H9 (cell line): Measurements from ENCODE around the gene NUDT14. TPM values are rescaled to one million over a fixed set of nuclear protein-coding genes. Genes with fewer than 3 reads are reported as not detected.

Experiments used
- DNase-seq: peaks from one replicate; pipeline ENCODE4 v3.0.0-alpha.2; 2017
- H2AFZ ChIP-seq: one replicate; pipeline ENCODE4 v1.6.1; 2013; ENCODE audit warnings: mild to moderate bottlenecking, low read length, control low read depth, moderate library complexity
- H2AK5ac ChIP-seq: 2 replicates; pipeline ENCODE4 v1.6.1; 2013; ENCODE audit warnings: low read length, control low read depth, mixed read lengths; ENCODE audit not compliant: insufficient read length
- H2BK120ac ChIP-seq: one replicate; pipeline ENCODE4 v1.6.1; 2013; ENCODE audit warnings: low read depth, mild to moderate bottlenecking, low read length, control low read depth, inconsistent platforms; ENCODE audit not compliant: poor library complexity, severe bottlenecking
- H2BK12ac ChIP-seq: 2 replicates; pipeline ENCODE4 v1.6.1; 2013; ENCODE audit warnings: low read length, control low read depth, mixed read lengths, low read depth; ENCODE audit not compliant: insufficient read length
- H2BK15ac ChIP-seq: 2 replicates; pipeline ENCODE4 v1.6.1; 2013; ENCODE audit warnings: low read depth, low read length, control low read depth
- H2BK20ac ChIP-seq: one replicate; pipeline ENCODE4 v1.6.1; 2013; ENCODE audit warnings: low read depth, mild to moderate bottlenecking, low read length, control low read depth, inconsistent platforms; ENCODE audit not compliant: poor library complexity, severe bottlenecking
- H2BK5ac ChIP-seq: 2 replicates; pipeline ENCODE4 v1.6.1; 2013; ENCODE audit warnings: low read length, control low read depth, mixed read lengths; ENCODE audit not compliant: insufficient read length
- H3K14ac ChIP-seq: 2 replicates; pipeline ENCODE4 v1.6.1; 2013; ENCODE audit warnings: low read length, control low read depth; ENCODE audit not compliant: insufficient read depth
- H3K18ac ChIP-seq: 2 replicates; pipeline ENCODE4 v1.6.1; 2013; ENCODE audit warnings: low read depth, mild to moderate bottlenecking, mixed read lengths, low read length, control low read depth; ENCODE audit not compliant: insufficient read length
- H3K23ac ChIP-seq: 2 replicates; pipeline ENCODE4 v1.6.1; 2013; ENCODE audit warnings: low read length, control low read depth, mixed read lengths, low read depth; ENCODE audit not compliant: insufficient read length
- H3K23me2 ChIP-seq: 2 replicates; pipeline ENCODE4 v1.6.1; 2013; ENCODE audit warnings: low read depth, mild to moderate bottlenecking, mixed read lengths, low read length, control low read depth; ENCODE audit not compliant: insufficient read length, poor library complexity, severe bottlenecking
- H3K27ac ChIP-seq: 2 replicates; pipeline ENCODE4 v1.5.1; 2013; ENCODE audit warnings: low read length, control low read depth, mixed read lengths, low read depth; ENCODE audit not compliant: insufficient read length
- H3K27me3 ChIP-seq: 2 replicates; pipeline ENCODE4 v1.6.1; 2013; ENCODE audit warnings: low read length, control low read depth, inconsistent platforms; ENCODE audit not compliant: insufficient read depth
- H3K4ac ChIP-seq: 2 replicates; pipeline ENCODE4 v1.6.1; 2013; ENCODE audit warnings: low read depth, mild to moderate bottlenecking, control low read depth, inconsistent platforms, low read length, moderate library complexity
- H3K4me1 ChIP-seq: 2 replicates; pipeline ENCODE4 v1.6.1; 2013; ENCODE audit warnings: low read length, control low read depth, inconsistent platforms; ENCODE audit not compliant: insufficient read depth
- H3K4me2 ChIP-seq: 2 replicates; pipeline ENCODE4 v1.6.1; 2013; ENCODE audit warnings: low read length, control low read depth, mixed read lengths; ENCODE audit not compliant: insufficient read length, insufficient read depth
- H3K56ac ChIP-seq: 2 replicates; pipeline ENCODE4 v1.6.1; 2013; ENCODE audit warnings: low read depth, mild to moderate bottlenecking, mixed read lengths, low read length, control low read depth; ENCODE audit not compliant: insufficient read length
- H3K79me1 ChIP-seq: 2 replicates; pipeline ENCODE4 v1.6.1; 2013; ENCODE audit warnings: low read depth, mild to moderate bottlenecking, moderate library complexity, low read length, control low read depth, inconsistent platforms; ENCODE audit not compliant: insufficient read depth, poor library complexity, severe bottlenecking
- H3K79me2 ChIP-seq: 2 replicates; pipeline ENCODE4 v1.6.1; 2013; ENCODE audit warnings: low read length, control low read depth, inconsistent platforms; ENCODE audit not compliant: insufficient read depth
- H3K9ac ChIP-seq: 2 replicates; pipeline ENCODE4 v1.6.1; 2013; ENCODE audit warnings: low read length, control low read depth, mixed read lengths; ENCODE audit not compliant: insufficient read length; ENCODE audit errors: extremely low read depth
- H3K9me3 ChIP-seq: one replicate; pipeline ENCODE4 v1.6.1; 2013; ENCODE audit warnings: low read depth, low read length, inconsistent platforms; ENCODE audit not compliant: control insufficient read depth
- H3T11ph ChIP-seq: one replicate; pipeline ENCODE4 v1.6.1; 2013; ENCODE audit warnings: mild to moderate bottlenecking, low read length, control low read depth, inconsistent platforms
- H4K20me1 ChIP-seq: one replicate; pipeline ENCODE4 v1.6.1; 2013; ENCODE audit not compliant: control insufficient read depth, insufficient read length, insufficient read depth
- H4K5ac ChIP-seq: 2 replicates; pipeline ENCODE4 v1.6.1; 2013; ENCODE audit warnings: low read depth, mild to moderate bottlenecking, mixed read lengths, low read length, control low read depth; ENCODE audit not compliant: insufficient read length
- H4K8ac ChIP-seq: replicated peaks from 2 replicates; pipeline ENCODE4 v1.6.1; 2013; ENCODE audit warnings: low read length, control low read depth, mixed read lengths, low read depth; ENCODE audit not compliant: insufficient read length
- H4K91ac ChIP-seq: 2 replicates; pipeline ENCODE4 v1.6.1; 2013; ENCODE audit warnings: low read depth, mild to moderate bottlenecking, moderate library complexity, mixed read lengths, low read length, control low read depth; ENCODE audit not compliant: insufficient read length
- H3K27ac Mint-ChIP-seq, 3 experiments: 2 replicates in 2 of 3; 3 replicates in 1 of 3; pipeline ENCODE4 v1.8.0; 2020 to 2021; ENCODE audit warnings: mixed read lengths in 3 of 3, mild to moderate bottlenecking in 1 of 3, moderate library complexity in 1 of 3
- H3K27me3 Mint-ChIP-seq: 2 replicates; pipeline ENCODE4 v1.8.0; 2021; ENCODE audit warnings: low read depth, mild to moderate bottlenecking, moderate library complexity, mixed read lengths
- H3K36me3 Mint-ChIP-seq, 3 experiments: 2 replicates in 2 of 3; 3 replicates in 1 of 3; pipeline ENCODE4 v1.8.0; 2020 to 2021; ENCODE audit warnings: low read depth in 3 of 3, mixed read lengths in 3 of 3; ENCODE audit not compliant: insufficient read depth in 1 of 3
- H3K4me1 Mint-ChIP-seq, 2 experiments: 2 replicates each; pipeline ENCODE4 v1.8.0; 2020; ENCODE audit warnings: mixed read lengths in 2 of 2
- H3K4me3 Mint-ChIP-seq, 2 experiments: 2 replicates in 1 of 2; 3 replicates in 1 of 2; pipeline ENCODE4 v1.8.0; 2020 to 2021; ENCODE audit warnings: mild to moderate bottlenecking in 2 of 2, mixed read lengths in 2 of 2, moderate library complexity in 1 of 2
- H3K9me3 Mint-ChIP-seq, 2 experiments: 2 replicates in 1 of 2; 3 replicates in 1 of 2; pipeline ENCODE4 v1.8.0; 2020; ENCODE audit warnings: mild to moderate bottlenecking in 2 of 2, mixed read lengths in 2 of 2, moderate library complexity in 1 of 2
- WGBS: extraction: QIAGEN DNeasy Blood & Tissue Kit; methylation state at CpG from one replicate; pipeline ENCODE4 v1.1.7; 2013; ENCODE audit warnings: missing lambda C conversion rate, low lambda C conversion rate, mixed read lengths; ENCODE audit not compliant: insufficient read length; ENCODE audit errors: extremely low coverage; 5-methylcytosine and 5-hydroxymethylcytosine counted together
- total RNA-seq: library from RNA; stranded (reverse); gene quantifications from 2 replicates; pipeline ENCODE4 v1.2.1, GENCODE V29; 2021
- TF ChIP-seq, protein P1 (sequence below): fragments of 200-600 bp; sonication (generic); conservative IDR thresholded peaks from 3 replicates; pipeline ENCODE4 v1.8.0; 2021; ENCODE audit warnings: antibody characterized with exemption, mild to moderate bottlenecking

Gene NUDT14
- total RNA-seq, 1 experiment from 2014 or later = 41.1 TPM

DNA sequence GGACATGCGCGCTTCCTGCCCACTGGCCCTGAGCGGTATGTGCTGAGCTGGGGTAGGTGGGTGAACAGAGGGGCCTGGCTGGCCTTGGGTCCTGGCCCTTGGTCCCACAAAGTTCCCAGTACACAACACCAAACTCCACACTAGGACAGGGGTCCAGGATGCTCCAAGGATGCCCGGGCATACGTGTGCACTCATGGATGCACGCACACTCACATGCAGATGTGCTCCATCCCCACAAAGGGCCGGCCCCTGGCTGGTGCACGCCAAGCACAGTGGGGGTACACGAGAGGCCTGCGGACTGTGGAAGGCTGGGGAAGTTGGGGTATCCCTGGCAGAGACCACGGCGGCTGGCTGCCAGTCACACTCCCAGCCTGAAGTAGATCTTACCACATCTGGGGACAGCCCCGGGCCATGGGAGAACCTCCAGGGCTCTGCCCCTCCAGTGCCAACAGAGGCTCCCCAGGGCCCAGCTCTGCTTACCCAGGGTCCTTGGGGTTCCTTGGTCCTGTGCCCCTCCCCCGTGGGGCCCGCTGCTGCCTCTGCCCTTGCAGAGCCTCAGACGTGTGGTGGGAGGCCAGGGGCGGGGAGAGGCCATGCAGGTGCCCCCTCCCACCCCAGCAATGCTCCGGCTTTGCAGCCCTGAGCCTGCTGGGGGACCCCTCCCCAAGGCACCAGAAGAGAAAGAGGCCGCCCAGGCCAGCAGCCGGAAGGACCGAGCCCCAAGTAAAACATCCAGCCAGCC lies 24.0 kb upstream of the NUDT14 start:
- no peak for DNase-seq
- H3K27ac Mint-ChIP-seq = no peak overlapping the region
- no peak overlapping the region for H3K14ac ChIP-seq

More for the DNA sequence above, 24.0 kb upstream of the NUDT14 start:
- H3K4me2 ChIP-seq = no peak overlapping the region
- no peak overlapping the region for H2BK5ac ChIP-seq
- Mint-ChIP-seq H3K4me3 (no peak overlapping the region), H3K4me1 (peaks cover 0 to 3% of the 10 kb centered on the region in 2 experiments; a peak in 3 of 4 replicates), H3K9me3 (no peaks in the 10 kb centered on the region), H3K36me3 (no peaks in the 10 kb centered on the region), H3K27me3 (peaks cover 4% of the 10 kb centered on the region; the same call in 1 of the 2 replicates)
- no peak overlapping the region for H4K91ac ChIP-seq
- no peak overlapping the region for H3K56ac ChIP-seq
- no peak overlapping the region for H2BK20ac ChIP-seq
- no peaks in the 10 kb centered on the region for H3K79me1 ChIP-seq
- H3K23me2 ChIP-seq = no peaks in the 10 kb centered on the region
- no peak overlapping the region for H3K4ac ChIP-seq
- H3K9ac ChIP-seq = no peak overlapping the region
- H2BK15ac ChIP-seq = no peak overlapping the region
- H4K20me1 ChIP-seq = no peaks in the 10 kb centered on the region
- no peaks in the 10 kb centered on the region for H3K79me2 ChIP-seq
- no peak overlapping the region for H2BK12ac ChIP-seq
- H2AFZ ChIP-seq = no peak overlapping the region
- no peak overlapping the region for H2BK120ac ChIP-seq
- H3T11ph ChIP-seq = no peak overlapping the region
- no peaks in the 10 kb centered on the region for H3K9me3 ChIP-seq
- H3K4me1 ChIP-seq = no peaks in the 10 kb centered on the region
- H2AK5ac ChIP-seq = no peak overlapping the region
- H3K18ac ChIP-seq = no peak overlapping the region
- no peak overlapping the region for H3K23ac ChIP-seq
- no peak overlapping the region for H3K27ac ChIP-seq
- TF ChIP-seq, protein P1, sequence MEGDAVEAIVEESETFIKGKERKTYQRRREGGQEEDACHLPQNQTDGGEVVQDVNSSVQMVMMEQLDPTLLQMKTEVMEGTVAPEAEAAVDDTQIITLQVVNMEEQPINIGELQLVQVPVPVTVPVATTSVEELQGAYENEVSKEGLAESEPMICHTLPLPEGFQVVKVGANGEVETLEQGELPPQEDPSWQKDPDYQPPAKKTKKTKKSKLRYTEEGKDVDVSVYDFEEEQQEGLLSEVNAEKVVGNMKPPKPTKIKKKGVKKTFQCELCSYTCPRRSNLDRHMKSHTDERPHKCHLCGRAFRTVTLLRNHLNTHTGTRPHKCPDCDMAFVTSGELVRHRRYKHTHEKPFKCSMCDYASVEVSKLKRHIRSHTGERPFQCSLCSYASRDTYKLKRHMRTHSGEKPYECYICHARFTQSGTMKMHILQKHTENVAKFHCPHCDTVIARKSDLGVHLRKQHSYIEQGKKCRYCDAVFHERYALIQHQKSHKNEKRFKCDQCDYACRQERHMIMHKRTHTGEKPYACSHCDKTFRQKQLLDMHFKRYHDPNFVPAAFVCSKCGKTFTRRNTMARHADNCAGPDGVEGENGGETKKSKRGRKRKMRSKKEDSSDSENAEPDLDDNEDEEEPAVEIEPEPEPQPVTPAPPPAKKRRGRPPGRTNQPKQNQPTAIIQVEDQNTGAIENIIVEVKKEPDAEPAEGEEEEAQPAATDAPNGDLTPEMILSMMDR = no peak
- WGBS = no CpG with 5 or more reads among the region's 21 CpGs
- no peak overlapping the region for H4K8ac ChIP-seq
- H3K27me3 ChIP-seq = no peaks in the 10 kb centered on the region
- H4K5ac ChIP-seq = no peak overlapping the region
